ENCODE measurements around the gene ATP5F1E.

The ATP5F1E gene

DNA sequence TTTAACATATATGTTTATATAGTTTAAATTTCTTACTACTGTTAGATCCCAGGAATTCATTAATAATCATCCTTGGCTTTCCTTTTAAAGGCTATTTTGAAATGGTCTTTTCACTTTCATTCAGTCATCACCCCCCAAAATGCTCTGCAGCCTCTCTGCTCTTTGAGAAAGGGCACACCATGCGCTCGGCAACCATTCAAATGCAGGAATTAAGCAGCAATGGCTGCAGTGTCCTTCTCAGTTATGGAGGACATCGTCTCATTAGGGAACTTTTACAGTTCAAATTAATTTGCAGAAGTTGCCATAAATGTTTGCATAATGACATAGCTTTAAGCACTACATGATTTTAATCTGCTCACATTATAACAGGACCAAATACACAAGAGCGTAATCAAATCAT lies 6.6 kb downstream of the ATP5F1E start:
- no peak for TF ChIP-seq SPI1 (IDR thresholded peaks at IDR 0.05; ENCODE audit: low read depth, low read length)
- no peak for TF ChIP-seq POLR2AphosphoS5 (IDR thresholded peaks at IDR 0.05; ENCODE audit: low read depth, low read length)
- no peak for TF ChIP-seq PAX5 (IDR thresholded peaks at IDR 0.05; ENCODE audit: insufficient read depth, low read length, severe bottlenecking)
- no peak for TF ChIP-seq TAF1 (IDR thresholded peaks at IDR 0.05; ENCODE audit: low read depth, low read length)
- no peak for TF ChIP-seq POLR2A (IDR thresholded peaks at IDR 0.05; ENCODE audit: low read depth, low read length)
- FAIRE-seq: no peak
- DNase-seq (ENCODE audit: insufficient read length, low spot score): no peak

- no peak for DNase-seq (ENCODE audit: insufficient read length, low spot score)
- FAIRE-seq: no peak
- TF ChIP-seq POU2F2 (IDR thresholded peaks at IDR 0.05; ENCODE audit: low read depth, low read length) (no peak), SPI1 (IDR thresholded peaks at IDR 0.05; ENCODE audit: low read depth, low read length) (no peak), TAF1 (IDR thresholded peaks at IDR 0.05; ENCODE audit: low read depth, low read length) (no peak), POLR2AphosphoS5 (IDR thresholded peaks at IDR 0.05; ENCODE audit: low read depth, low read length) (no peak), PAX5 (IDR thresholded peaks at IDR 0.05; ENCODE audit: insufficient read depth, low read length, severe bottlenecking) (no peak), POLR2A (IDR thresholded peaks at IDR 0.05; ENCODE audit: low read depth, low read length) (no peak)
These were observed 7.0 kb downstream of the ATP5F1E start for GRCh38 chr20:59025086-59025485.

DNA sequence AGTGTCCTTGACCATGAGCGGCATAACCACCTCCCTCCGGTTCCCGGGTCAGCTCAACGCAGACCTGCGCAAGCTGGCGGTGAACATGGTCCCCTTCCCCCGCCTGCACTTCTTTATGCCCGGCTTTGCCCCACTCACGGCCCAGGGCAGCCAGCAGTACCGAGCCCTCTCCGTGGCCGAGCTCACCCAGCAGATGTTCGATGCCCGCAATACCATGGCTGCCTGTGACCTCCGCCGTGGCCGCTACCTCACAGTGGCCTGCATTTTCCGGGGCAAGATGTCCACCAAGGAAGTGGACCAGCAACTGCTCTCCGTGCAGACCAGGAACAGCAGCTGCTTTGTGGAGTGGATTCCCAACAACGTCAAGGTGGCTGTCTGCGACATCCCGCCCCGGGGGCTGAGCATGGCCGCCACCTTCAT lies 8.0 kb downstream of the ATP5F1E start:
- FAIRE-seq (no peak), DNase-seq (ENCODE audit: insufficient read length, low spot score) (no peak)
- TF ChIP-seq POU2F2 (IDR thresholded peaks at IDR 0.05; ENCODE audit: low read depth, low read length) (no peak), POLR2A (IDR thresholded peaks at IDR 0.05; ENCODE audit: low read depth, low read length) (no peak), PAX5 (IDR thresholded peaks at IDR 0.05; ENCODE audit: insufficient read depth, low read length, severe bottlenecking) (no peak), POLR2AphosphoS5 (IDR thresholded peaks at IDR 0.05; ENCODE audit: low read depth, low read length) (no peak; the same call in 1 of the 2 replicates), SPI1 (IDR thresholded peaks at IDR 0.05; ENCODE audit: low read depth, low read length) (no peak), TAF1 (IDR thresholded peaks at IDR 0.05; ENCODE audit: low read depth, low read length) (no peak)

- TF ChIP-seq POU2F2 (IDR thresholded peaks at IDR 0.05; ENCODE audit: low read depth, low read length): no peak
- no peak for TF ChIP-seq PAX5 (IDR thresholded peaks at IDR 0.05; ENCODE audit: insufficient read depth, low read length, severe bottlenecking)
- no peak for TF ChIP-seq POLR2AphosphoS5 (IDR thresholded peaks at IDR 0.05; ENCODE audit: low read depth, low read length)
- TF ChIP-seq SPI1 (IDR thresholded peaks at IDR 0.05; ENCODE audit: low read depth, low read length): no peak
- no peak for TF ChIP-seq TAF1 (IDR thresholded peaks at IDR 0.05; ENCODE audit: low read depth, low read length)
- no peak for TF ChIP-seq POLR2A (IDR thresholded peaks at IDR 0.05; ENCODE audit: low read depth, low read length)
- DNase-seq (ENCODE audit: insufficient read length, low spot score): no peak
- no peak for FAIRE-seq
These were observed 8.5 kb downstream of the ATP5F1E start for GRCh38 chr20:59023616-59024015.

GRCh38 chr20:59022754-59023153 lies 9.4 kb downstream of the ATP5F1E start:
- DNase-seq (ENCODE audit: insufficient read length, low spot score) (no peak), FAIRE-seq (no peak)
- TF ChIP-seq POU2F2 (IDR thresholded peaks at IDR 0.05; ENCODE audit: low read depth, low read length): no peak
- TF ChIP-seq POLR2A (IDR thresholded peaks at IDR 0.05; ENCODE audit: low read depth, low read length): no peak
- no peak for TF ChIP-seq TAF1 (IDR thresholded peaks at IDR 0.05; ENCODE audit: low read depth, low read length)
- TF ChIP-seq PAX5 (IDR thresholded peaks at IDR 0.05; ENCODE audit: insufficient read depth, low read length, severe bottlenecking): no peak
- TF ChIP-seq SPI1 (IDR thresholded peaks at IDR 0.05; ENCODE audit: low read depth, low read length): no peak
- TF ChIP-seq POLR2AphosphoS5 (IDR thresholded peaks at IDR 0.05; ENCODE audit: low read depth, low read length): no peak

DNA sequence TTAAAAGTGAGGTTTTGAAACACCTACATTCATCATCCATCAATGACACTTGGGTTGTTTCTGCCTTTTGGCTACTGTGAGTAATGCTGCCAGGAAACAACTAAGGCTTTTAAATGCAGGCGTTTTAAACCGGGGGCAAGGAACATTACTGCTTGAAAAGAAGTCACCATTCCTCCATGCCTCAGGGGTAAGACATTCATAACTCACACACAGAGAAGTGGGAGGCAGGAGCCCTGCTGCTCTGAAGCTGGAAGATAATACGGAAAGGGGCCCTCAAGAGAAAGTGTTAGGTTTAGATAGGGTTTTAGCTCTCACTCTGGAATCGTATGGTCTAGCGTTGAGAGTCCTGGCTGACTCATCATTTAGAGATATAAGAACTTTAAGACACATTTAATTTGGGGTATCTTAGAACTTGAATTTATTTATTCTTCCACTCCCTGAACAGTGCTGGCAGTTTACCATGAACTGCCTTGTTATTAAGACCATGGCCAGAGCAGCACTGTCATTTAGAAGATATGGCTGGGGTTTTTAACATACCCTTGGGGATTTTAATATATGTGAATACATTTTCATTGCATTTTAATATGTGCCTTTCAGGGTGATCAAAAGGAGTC lies 11.1 kb downstream of the ATP5F1E start:
- no peak for TF ChIP-seq PAX5 (IDR thresholded peaks at IDR 0.05; ENCODE audit: insufficient read depth, low read length, severe bottlenecking)
- FAIRE-seq: no peak
- no peak for DNase-seq (ENCODE audit: insufficient read length, low spot score)

DNA sequence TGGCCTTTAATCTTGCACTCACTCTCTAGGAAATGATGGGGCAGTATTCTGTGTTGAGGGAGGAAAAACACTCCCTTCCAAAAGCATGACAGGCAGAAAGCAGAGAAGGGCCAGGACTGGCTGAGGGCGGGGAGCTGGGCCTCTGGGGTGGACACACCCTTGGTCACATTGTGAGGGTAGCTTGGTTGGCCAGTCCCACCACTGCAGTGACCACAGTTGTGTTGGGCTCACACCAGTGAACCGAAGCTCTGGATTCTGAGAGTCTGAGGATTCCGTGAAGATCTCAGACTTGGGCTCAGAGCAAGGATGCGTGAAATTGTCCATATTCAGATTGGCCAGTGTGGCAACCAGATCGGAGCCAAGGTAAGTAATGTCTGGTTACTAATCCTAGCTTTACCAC lies 12.9 kb downstream of the ATP5F1E start, which contains the start of gene TUBB1:
Gene TUBB1 (plus strand): TSS at position 213 of the 400 bp plus-strand sequence. CDS start 94 bp downstream, at position 307.
- DNase-seq (ENCODE audit: insufficient read length, low spot score) (no peak), FAIRE-seq (no peak)
- no peak for TF ChIP-seq POU2F2 (IDR thresholded peaks at IDR 0.05; ENCODE audit: low read depth, low read length)
- no peak for TF ChIP-seq SPI1 (IDR thresholded peaks at IDR 0.05; ENCODE audit: low read depth, low read length)
- no peak for TF ChIP-seq POLR2AphosphoS5 (IDR thresholded peaks at IDR 0.05; ENCODE audit: low read depth, low read length)
- TF ChIP-seq PAX5 (IDR thresholded peaks at IDR 0.05; ENCODE audit: insufficient read depth, low read length, severe bottlenecking): no peak
- no peak for TF ChIP-seq POLR2A (IDR thresholded peaks at IDR 0.05; ENCODE audit: low read depth, low read length)
- no peak for TF ChIP-seq TAF1 (IDR thresholded peaks at IDR 0.05; ENCODE audit: low read depth, low read length)

- DNase-seq (ENCODE audit: insufficient read length, low spot score) (no peak), FAIRE-seq (no peak)
- no peak for TF ChIP-seq POLR2AphosphoS5 (IDR thresholded peaks at IDR 0.05; ENCODE audit: low read depth, low read length)
- no peak for TF ChIP-seq TAF1 (IDR thresholded peaks at IDR 0.05; ENCODE audit: low read depth, low read length)
- TF ChIP-seq POU2F2 (IDR thresholded peaks at IDR 0.05; ENCODE audit: low read depth, low read length): no peak
- no peak for TF ChIP-seq SPI1 (IDR thresholded peaks at IDR 0.05; ENCODE audit: low read depth, low read length)
These were observed 13.3 kb downstream of the ATP5F1E start for GRCh38 chr20:59018817-59019216.

- DNase-seq (ENCODE audit: insufficient read length, low spot score) (no peak), FAIRE-seq (no peak)
- TF ChIP-seq POU2F2 (IDR thresholded peaks at IDR 0.05; ENCODE audit: low read depth, low read length): no peak
- TF ChIP-seq PAX5 (IDR thresholded peaks at IDR 0.05; ENCODE audit: insufficient read depth, low read length, severe bottlenecking): no peak
- no peak for TF ChIP-seq SPI1 (IDR thresholded peaks at IDR 0.05; ENCODE audit: low read depth, low read length)
- no peak for TF ChIP-seq POLR2AphosphoS5 (IDR thresholded peaks at IDR 0.05; ENCODE audit: low read depth, low read length)
- TF ChIP-seq POLR2A (IDR thresholded peaks at IDR 0.05; ENCODE audit: low read depth, low read length): no peak
- TF ChIP-seq TAF1 (IDR thresholded peaks at IDR 0.05; ENCODE audit: low read depth, low read length): no peak
These were observed 14.5 kb downstream of the ATP5F1E start for GRCh38 chr20:59017493-59018231.

Measured in GM12891 (cell line).